NCI-H2196 treated with DMSO at 0.1 percent for 48 hours (cell line): Measurements from ENCODE around the gene PRCD.

Source experiments
- DNase-seq: peaks from one replicate; lab custom pipeline; 2025; ENCODE audit not compliant: unreplicated experiment; lab: John Stamatoyannopoulos, UW

Gene PRCD

GRCh38 chr17:76588182-76588581 lies 48.3 kb downstream of the PRCD start:
- no peak for DNase-seq

GRCh38 chr17:76593384-76593826 lies 53.6 kb downstream of the PRCD start:
- DNase-seq: no peak

- DNase-seq: no peak
Observed at GRCh38 chr17:76593959-76594358, 54.1 kb downstream of the PRCD start.

GRCh38 chr17:76594690-76595089 lies 54.8 kb downstream of the PRCD start:
- DNase-seq: no peak
